B cell (primary cell): ENCODE results near the gene GATA6.

Source experiments
- CTCF ChIP-seq: fragments of 200-600 bp; IDR thresholded peaks from one replicate; pipeline ENCODE4 v1.8.0; 2022; ENCODE audit warnings: antibody characterized with exemption, mild to moderate bottlenecking
- EZH2 ChIP-seq: IDR thresholded peaks from 2 replicates; pipeline ENCODE4 v1.6.1; 2012; ENCODE audit warnings: borderline replicate concordance, low read depth, mild to moderate bottlenecking, moderate library complexity, low read length; ENCODE audit not compliant: insufficient read depth, poor library complexity, severe bottlenecking

- TF ChIP-seq CTCF (no peak), EZH2 (no peak)
Measured at GRCh38 chr18:22173928-22174301, 4.5 kb downstream of the GATA6 start.
